Hepatocyte (in vitro differentiated cells): ENCODE results near the gene ALPK3. TPM values are rescaled to one million over a fixed set of nuclear protein-coding genes. Genes with fewer than 3 reads are reported as not detected.
A peak's percentile ranks its signal among the peaks of the same experiment; 100 is the strongest.

ENCODE experiments used
- DNase-seq: peaks from one replicate; pipeline ENCODE4 v3.0.0-alpha.2; 2016; ENCODE audit warnings: low spot score
- H2AFZ ChIP-seq: fragments of 200-600 bp; sonication (generic); 2 replicates; pipeline ENCODE4 v1.6.0; 2016; ENCODE audit warnings: antibody characterized with exemption, mild to moderate bottlenecking
- H3K27ac ChIP-seq: fragments of 200-600 bp; sonication (generic); 2 replicates; pipeline ENCODE4 v1.5.1; 2016; ENCODE audit warnings: mild to moderate bottlenecking
- H3K27me3 ChIP-seq: fragments of 200-600 bp; sonication (generic); 2 replicates; pipeline ENCODE4 v1.6.1; 2016
- H3K36me3 ChIP-seq: fragments of 200-600 bp; sonication (generic); replicated peaks from 2 replicates; pipeline ENCODE4 v1.5.1; 2016; ENCODE audit warnings: low read depth; ENCODE audit not compliant: insufficient read depth
- H3K4me1 ChIP-seq: fragments of 200-600 bp; sonication (generic); 2 replicates; pipeline ENCODE4 v1.5.1; 2016; ENCODE audit warnings: mild to moderate bottlenecking, moderate library complexity; ENCODE audit not compliant: insufficient read depth
- H3K4me2 ChIP-seq: fragments of 200-600 bp; sonication (generic); 2 replicates; pipeline ENCODE4 v1.6.0; 2016
- H3K4me3 ChIP-seq: fragments of 200-600 bp; sonication (generic); 2 replicates; pipeline ENCODE4 v1.5.1; 2016; ENCODE audit warnings: mild to moderate bottlenecking
- H3K79me2 ChIP-seq: fragments of 200-600 bp; sonication (generic); 2 replicates; pipeline ENCODE4 v1.6.0; 2017; ENCODE audit warnings: mild to moderate bottlenecking
- H3K9me2 ChIP-seq: fragments of 200-600 bp; sonication (generic); replicated peaks from 2 replicates; pipeline ENCODE4 v1.6.0; 2017; ENCODE audit warnings: mild to moderate bottlenecking; ENCODE audit not compliant: insufficient read depth
- H3K9me3 ChIP-seq: fragments of 200-600 bp; sonication (generic); 2 replicates; pipeline ENCODE4 v1.5.1; 2016; ENCODE audit warnings: low read depth, mild to moderate bottlenecking
- H4K20me1 ChIP-seq: fragments of 200-600 bp; sonication (generic); 2 replicates; pipeline ENCODE4 v1.6.0; 2016; ENCODE audit warnings: mild to moderate bottlenecking; ENCODE audit not compliant: insufficient read depth, poor library complexity, severe bottlenecking
- EZH2 ChIP-seq: fragments of 200-600 bp; sonication (generic); IDR thresholded peaks from 2 replicates; pipeline ENCODE4 v1.6.1; 2016; ENCODE audit warnings: antibody characterized with exemption, mild to moderate bottlenecking, borderline replicate concordance
- EZH2phosphoT487 ChIP-seq: fragments of 200-600 bp; sonication (generic); IDR thresholded peaks from one replicate; pipeline ENCODE4 v1.6.1; 2018; ENCODE audit warnings: antibody characterized with exemption, mild to moderate bottlenecking, low read depth, moderate library complexity; ENCODE audit not compliant: unreplicated experiment, severe bottlenecking
- WGBS: methylation state at CpG from one replicate; pipeline ENCODE4 v1.1.6; 2016; ENCODE audit warnings: low lambda C conversion rate; ENCODE audit errors: missing lambda C conversion rate; 5-methylcytosine and 5-hydroxymethylcytosine counted together
- polyA plus RNA-seq: library from polyadenylated mRNA; unstranded; fragments of >200 nt; fragmentation: Nextera tagmentation; extraction: Ambion mirVana; gene quantifications from 2 replicates; pipeline ENCODE4 v1.2.1, GENCODE V29; 2016
- total RNA-seq: library from RNA; depleted of rRNA; stranded (reverse); fragments of >200 nt; gene quantifications from 2 replicates; pipeline ENCODE4 v1.2.3, GENCODE V29; 2014
- TF ChIP-seq, protein P1 (sequence below): fragments of 200-600 bp; sonication (generic); IDR thresholded peaks from 2 replicates; pipeline ENCODE4 v1.5.1; 2016; ENCODE audit warnings: antibody characterized with exemption, mild to moderate bottlenecking; ENCODE audit not compliant: poor library complexity

The ALPK3 gene
- total and polyA plus RNA-seq, 2 experiments from 2014 or later: 7.1 to 25.3 TPM

DNA sequence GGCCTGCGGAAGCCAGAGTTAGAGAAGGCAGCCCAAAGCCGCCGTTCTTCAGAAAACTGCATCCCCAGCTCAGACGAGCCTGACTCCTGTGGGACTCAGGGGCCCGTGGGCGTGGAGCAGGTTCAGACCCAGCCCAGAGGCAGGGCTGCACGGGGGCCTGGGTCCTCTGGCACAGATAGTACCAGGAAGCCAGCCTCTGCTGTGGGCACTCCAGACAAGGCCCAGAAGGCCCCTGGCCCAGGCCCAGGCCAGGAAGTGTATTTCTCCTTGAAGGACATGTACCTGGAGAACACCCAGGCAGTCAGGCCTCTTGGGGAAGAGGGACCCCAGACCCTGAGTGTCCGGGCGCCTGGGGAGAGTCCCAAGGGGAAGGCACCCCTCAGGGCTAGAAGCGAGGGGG, 23.1 kb downstream of the ALPK3 start:
- no peak for DNase-seq
- Histone ChIP-seq H3K27ac (peak overlapping the region; percentile 67), H2AFZ (no peak overlapping the region), H4K20me1 (no peaks in the 10 kb centered on the region), H3K4me1 (peaks cover 4% of the 10 kb centered on the region), H3K36me3 (no peaks in the 10 kb centered on the region), H3K79me2 (no peaks in the 10 kb centered on the region), H3K4me3 (no peak overlapping the region), H3K9me2 (no peaks in the 10 kb centered on the region), H3K27me3 (no peaks in the 10 kb centered on the region), H3K9me3 (no peaks in the 10 kb centered on the region), H3K4me2 (no peak overlapping the region)
- TF ChIP-seq EZH2phosphoT487 (no peak), EZH2 (no peak)
- TF ChIP-seq, protein P1, sequence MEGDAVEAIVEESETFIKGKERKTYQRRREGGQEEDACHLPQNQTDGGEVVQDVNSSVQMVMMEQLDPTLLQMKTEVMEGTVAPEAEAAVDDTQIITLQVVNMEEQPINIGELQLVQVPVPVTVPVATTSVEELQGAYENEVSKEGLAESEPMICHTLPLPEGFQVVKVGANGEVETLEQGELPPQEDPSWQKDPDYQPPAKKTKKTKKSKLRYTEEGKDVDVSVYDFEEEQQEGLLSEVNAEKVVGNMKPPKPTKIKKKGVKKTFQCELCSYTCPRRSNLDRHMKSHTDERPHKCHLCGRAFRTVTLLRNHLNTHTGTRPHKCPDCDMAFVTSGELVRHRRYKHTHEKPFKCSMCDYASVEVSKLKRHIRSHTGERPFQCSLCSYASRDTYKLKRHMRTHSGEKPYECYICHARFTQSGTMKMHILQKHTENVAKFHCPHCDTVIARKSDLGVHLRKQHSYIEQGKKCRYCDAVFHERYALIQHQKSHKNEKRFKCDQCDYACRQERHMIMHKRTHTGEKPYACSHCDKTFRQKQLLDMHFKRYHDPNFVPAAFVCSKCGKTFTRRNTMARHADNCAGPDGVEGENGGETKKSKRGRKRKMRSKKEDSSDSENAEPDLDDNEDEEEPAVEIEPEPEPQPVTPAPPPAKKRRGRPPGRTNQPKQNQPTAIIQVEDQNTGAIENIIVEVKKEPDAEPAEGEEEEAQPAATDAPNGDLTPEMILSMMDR: no peak
- WGBS: 95% methylated on average over 10 of the region's 10 CpGs

DNA sequence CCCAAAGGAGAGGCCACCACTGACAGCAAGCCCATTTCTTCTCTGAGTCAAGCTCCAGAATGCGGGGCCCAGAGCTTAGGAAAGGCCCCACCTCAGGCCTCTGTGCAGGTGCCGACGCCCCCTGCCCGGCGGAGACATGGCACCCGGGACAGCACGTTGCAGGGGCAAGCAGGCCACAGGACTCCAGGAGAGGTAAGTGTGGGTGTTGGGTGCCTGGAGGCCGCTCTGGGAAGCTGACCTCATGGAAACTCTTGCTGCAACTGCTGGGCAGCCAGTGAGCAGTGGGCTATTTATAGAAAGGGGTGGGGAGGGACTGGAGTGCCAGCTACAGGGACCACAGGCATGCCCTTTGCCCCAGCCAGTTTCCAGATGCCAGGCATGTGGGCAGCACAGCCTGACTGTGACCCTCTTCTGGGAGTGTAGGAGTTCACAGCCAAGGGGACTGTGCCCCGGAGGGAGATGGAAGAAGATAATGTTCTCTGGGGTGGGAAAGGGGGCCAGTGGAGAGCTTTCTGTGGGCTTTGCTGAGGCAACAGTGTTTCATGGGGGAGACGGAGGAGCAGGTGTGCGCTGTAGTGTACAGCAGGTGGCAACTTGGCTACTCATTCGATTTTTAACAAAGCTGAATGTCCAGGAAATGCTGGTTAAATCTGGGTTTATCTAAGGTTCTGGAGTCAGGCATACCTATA, 23.7 kb downstream of the ALPK3 start:
- Histone ChIP-seq H2AFZ (no peak overlapping the region), H3K27me3 (no peaks in the 10 kb centered on the region), H3K9me2 (no peaks in the 10 kb centered on the region), H3K9me3 (no peaks in the 10 kb centered on the region), H4K20me1 (no peaks in the 10 kb centered on the region), H3K4me2 (no peak overlapping the region), H3K4me1 (peaks cover 4% of the 10 kb centered on the region), H3K79me2 (no peaks in the 10 kb centered on the region), H3K4me3 (no peak overlapping the region), H3K36me3 (no peaks in the 10 kb centered on the region), H3K27ac (peak overlapping the region; percentile 67)
- DNase-seq: peak; percentile 73
- WGBS: 92% methylated on average over 12 of the region's 12 CpGs
- TF ChIP-seq, protein P1: no peak
- TF ChIP-seq EZH2phosphoT487 (no peak), EZH2 (no peak)

DNA sequence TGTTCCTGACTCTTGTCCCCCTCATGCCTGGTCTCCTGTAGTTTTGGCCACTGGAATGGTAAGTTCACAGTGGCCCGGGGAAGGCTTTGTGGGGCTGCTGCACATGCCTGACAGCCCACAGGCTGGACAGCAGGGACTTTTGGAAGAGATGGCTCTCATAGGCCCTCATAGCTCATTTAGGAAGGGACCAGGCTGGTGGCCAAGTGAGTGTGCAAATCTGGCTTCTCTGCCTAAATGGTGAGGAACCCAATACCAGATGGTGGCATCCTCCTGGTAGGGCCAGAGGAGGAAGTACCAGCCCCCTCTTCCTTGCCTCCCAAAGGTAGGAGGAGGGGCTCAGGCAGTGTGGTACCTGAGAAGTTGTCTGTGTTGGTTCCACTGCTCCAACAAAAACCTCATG, 25.6 kb downstream of the ALPK3 start:
- Histone ChIP-seq H3K27ac (no peak overlapping the region), H2AFZ (no peak overlapping the region), H3K9me2 (no peaks in the 10 kb centered on the region), H3K36me3 (no peaks in the 10 kb centered on the region), H3K27me3 (no peaks in the 10 kb centered on the region), H4K20me1 (no peaks in the 10 kb centered on the region), H3K4me1 (peaks cover 4% of the 10 kb centered on the region), H3K4me3 (no peak overlapping the region), H3K9me3 (no peaks in the 10 kb centered on the region), H3K4me2 (no peak overlapping the region), H3K79me2 (peaks cover 3% of the 10 kb centered on the region)
- 94% methylated on average over 1 of the region's 1 CpG for WGBS
- TF ChIP-seq, protein P1: no peak
- TF ChIP-seq EZH2 (no peak), EZH2phosphoT487 (no peak)
- no peak for DNase-seq
